SU-DHL-6 (cell line): ENCODE data around the gene SPATA33.

Experiments
- H2AFZ ChIP-seq: fragments of 200-600 bp; sonication (generic); 2 replicates; pipeline ENCODE4 v1.6.1; 2014; ENCODE audit warnings: low read depth, mild to moderate bottlenecking, moderate library complexity, mixed read lengths, antibody characterized with exemption, low read length; ENCODE audit not compliant: severe bottlenecking
- H3F3A ChIP-seq: fragments of 200-600 bp; shearing (Covaris generic); 2 replicates; pipeline ENCODE4 v1.6.0; 2016; ENCODE audit warnings: antibody characterized with exemption, mild to moderate bottlenecking; ENCODE audit not compliant: insufficient read depth
- H3K27ac ChIP-seq: fragments of 200-600 bp; sonication (generic); 2 replicates; pipeline ENCODE4 v1.5.1; 2016; ENCODE audit warnings: low read depth, mild to moderate bottlenecking, low read length, moderate library complexity, mixed read lengths
- H3K27me3 ChIP-seq: fragments of 200-600 bp; sonication (generic), shearing (Covaris generic); 2 replicates; pipeline ENCODE4 v1.6.0; 2014; ENCODE audit warnings: mild to moderate bottlenecking, low read length
- H3K36me3 ChIP-seq: fragments of 200-600 bp; sonication (generic); 2 replicates; pipeline ENCODE4 v1.6.1; 2014; ENCODE audit warnings: mild to moderate bottlenecking, low read length, mixed read lengths
- H3K4me2 ChIP-seq: fragments of 300-600, 200-600 bp; shearing (Covaris generic), sonication (generic); 2 replicates; pipeline ENCODE4 v1.6.0; 2014; ENCODE audit warnings: low read length, low read depth, mild to moderate bottlenecking; ENCODE audit not compliant: poor library complexity, severe bottlenecking
- H3K4me3 ChIP-seq: fragments of 200-600 bp; sonication (generic); 2 replicates; pipeline ENCODE4 v1.5.1; 2014; ENCODE audit warnings: antibody characterized with exemption, low read length, mild to moderate bottlenecking, mixed read lengths; ENCODE audit not compliant: insufficient read depth, poor library complexity, severe bottlenecking
- H3K79me2 ChIP-seq: fragments of 200-600 bp; sonication (generic); 2 replicates; pipeline ENCODE4 v1.6.1; 2014; ENCODE audit warnings: mild to moderate bottlenecking, low read length, moderate library complexity; ENCODE audit not compliant: insufficient read depth
- H3K9ac ChIP-seq: fragments of 200-600 bp; sonication (generic); 2 replicates; pipeline ENCODE4 v1.7.0; 2014; ENCODE audit warnings: mild to moderate bottlenecking, low read length
- H3K9me2 ChIP-seq: fragments of 200-600 bp; sonication (generic); replicated peaks from 2 replicates; pipeline ENCODE4 v1.6.1; 2014; ENCODE audit warnings: low read length; ENCODE audit not compliant: insufficient read depth
- H3K9me3 ChIP-seq: fragments of 200-600 bp; sonication (generic); 2 replicates; pipeline ENCODE4 v1.6.1; 2014; ENCODE audit warnings: low read length, mixed read lengths; ENCODE audit not compliant: insufficient read depth
- H4K20me1 ChIP-seq: fragments of 200-600 bp; sonication (generic); 2 replicates; pipeline ENCODE4 v1.6.1; 2014; ENCODE audit warnings: low read depth, mild to moderate bottlenecking, antibody characterized with exemption, low read length, moderate library complexity, mixed read lengths
- CTCF ChIP-seq: fragments of 200-600 bp; sonication (generic); IDR thresholded peaks from one replicate; pipeline ENCODE4 v1.5.1; 2017; ENCODE audit warnings: antibody characterized with exemption, mild to moderate bottlenecking, low read length, moderate library complexity; ENCODE audit not compliant: insufficient read depth, poor library complexity, severe bottlenecking
- EZH2phosphoT487 ChIP-seq: fragments of 200-600 bp; sonication (generic), shearing (Covaris generic); conservative IDR thresholded peaks from 2 replicates; pipeline ENCODE4 v1.6.1; 2018; ENCODE audit warnings: mild to moderate bottlenecking, antibody characterized with exemption, low read length, moderate library complexity, mixed read lengths

Gene SPATA33

GRCh38 chr16:89612415-89613166 lies 45.0 kb upstream of the SPATA33 start:
- Histone ChIP-seq H3K9me2 (no peaks in the 10 kb centered on the region), H3F3A (no peaks in the 10 kb centered on the region), H3K27ac (no peak overlapping the region), H3K9ac (no peak overlapping the region), H3K79me2 (no peaks in the 10 kb centered on the region), H4K20me1 (no peaks in the 10 kb centered on the region), H3K36me3 (no peaks in the 10 kb centered on the region), H3K27me3 (no peaks in the 10 kb centered on the region), H3K4me3 (no peak overlapping the region), H3K9me3 (no peaks in the 10 kb centered on the region), H3K4me2 (no peak overlapping the region), H2AFZ (no peak overlapping the region)
- TF ChIP-seq CTCF (no peak), EZH2phosphoT487 (no peak)

GRCh38 chr16:89613231-89613953 lies 44.2 kb upstream of the SPATA33 start, which contains the start of gene DPEP1:
DPEP1 (plus strand) TSS chr16:89613642; CDS start chr16:89630411, 16,769 bp downstream.
- H3K36me3 ChIP-seq = no peaks in the 10 kb centered on the region
- H3K79me2 ChIP-seq = no peaks in the 10 kb centered on the region
- H3K9ac ChIP-seq = no peak within 1 kb of the TSS
- no peak within 1 kb of the TSS for H2AFZ ChIP-seq
- H3K27me3 ChIP-seq = no peaks in the 10 kb centered on the region
- no peak within 1 kb of the TSS for H3K4me2 ChIP-seq
- no peak within 1 kb of the TSS for H3K27ac ChIP-seq
- H3K9me3 ChIP-seq = no peaks in the 10 kb centered on the region
- no peaks in the 10 kb centered on the region for H4K20me1 ChIP-seq
- TF ChIP-seq EZH2phosphoT487 = no peak
- no peak for TF ChIP-seq CTCF
- no peaks in the 10 kb centered on the region for H3F3A ChIP-seq
- H3K4me3 ChIP-seq = no peak within 1 kb of the TSS
- H3K9me2 ChIP-seq = no peaks in the 10 kb centered on the region

- Histone ChIP-seq H3K9ac (no peak overlapping the region), H3K27me3 (no peaks in the 10 kb centered on the region), H3K27ac (no peak overlapping the region), H3K4me2 (no peak overlapping the region), H2AFZ (no peak overlapping the region), H3K36me3 (no peaks in the 10 kb centered on the region), H3K79me2 (no peaks in the 10 kb centered on the region), H3K9me3 (no peaks in the 10 kb centered on the region), H3K9me2 (no peaks in the 10 kb centered on the region), H3K4me3 (no peak overlapping the region), H3F3A (no peaks in the 10 kb centered on the region), H4K20me1 (no peaks in the 10 kb centered on the region)
- TF ChIP-seq EZH2phosphoT487 (no peak), CTCF (no peak)
These were observed 43.6 kb upstream of the SPATA33 start for GRCh38 chr16:89613954-89614459.
